Stimulated activated CD8-positive, alpha-beta memory T cell treated with anti-CD3 and anti-CD28 coated beads, Interleukin-12 subunit alpha, Interleukin-12 subunit beta, amount 100 ng/mL, for 4 hours (primary cell): ENCODE results near the gene TIGD1.

Experiments used
- DNase-seq: peaks from one replicate; pipeline ENCODE4 v3.0.0-alpha.2; 2020; ENCODE audit warnings: low read depth

The TIGD1 gene

DNA sequence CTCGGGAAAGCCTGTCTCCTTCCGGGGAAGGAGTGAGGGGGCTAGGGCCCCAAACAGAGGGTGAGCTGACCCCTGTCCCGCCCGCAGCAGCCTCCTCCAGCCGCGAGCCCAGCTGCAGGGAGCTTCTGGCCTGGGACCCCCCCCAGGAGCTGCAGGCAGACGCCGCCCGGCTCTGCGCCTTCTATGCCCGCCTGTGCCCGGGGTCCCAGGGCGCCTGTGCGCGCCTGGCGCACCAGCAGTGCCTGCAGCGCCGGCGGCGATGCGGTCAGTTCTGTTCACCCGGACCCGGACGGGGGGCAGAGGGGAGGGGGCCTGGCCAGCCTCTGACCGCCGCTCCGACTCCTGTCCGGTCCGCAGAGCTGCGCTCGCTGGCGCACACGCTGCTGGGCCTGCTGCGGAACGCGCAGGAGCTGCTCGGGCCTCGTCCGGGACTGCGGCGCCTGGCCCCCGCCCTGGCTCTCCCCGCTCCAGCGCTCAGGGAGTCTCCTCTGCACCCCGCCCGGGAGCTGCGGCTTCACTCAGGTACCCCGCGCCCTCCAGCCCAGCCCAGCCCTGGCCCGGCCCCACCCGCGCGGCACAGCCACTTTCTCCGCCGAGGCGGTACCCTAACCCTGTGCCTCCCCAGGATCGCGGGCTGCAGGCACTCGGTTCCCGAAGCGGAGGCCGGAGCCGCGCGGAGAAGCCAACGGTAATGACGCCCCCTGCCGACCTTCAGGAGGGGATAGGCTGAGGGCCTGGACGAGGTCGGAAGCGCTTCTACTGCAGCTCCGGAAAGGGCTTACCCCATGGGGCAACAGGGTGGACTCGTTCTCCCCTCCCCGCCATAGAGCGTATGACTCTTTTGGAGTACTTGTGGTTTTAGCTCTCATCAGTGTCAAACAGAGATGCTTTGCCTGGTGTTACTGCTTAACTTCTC, 26.4 kb downstream of the TIGD1 start:
- no peak for DNase-seq

DNA sequence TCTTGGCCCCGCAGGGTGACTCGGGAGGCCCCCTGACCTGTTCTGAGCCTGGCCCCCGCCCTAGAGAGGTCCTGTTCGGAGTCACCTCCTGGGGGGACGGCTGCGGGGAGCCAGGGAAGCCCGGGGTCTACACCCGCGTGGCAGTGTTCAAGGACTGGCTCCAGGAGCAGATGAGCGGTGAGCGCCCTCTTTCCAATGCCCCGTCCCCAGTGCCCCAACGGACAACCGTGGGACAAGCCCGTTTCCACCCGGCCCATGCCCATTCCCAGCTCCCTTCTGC, 27.0 kb downstream of the TIGD1 start:
- no peak for DNase-seq

GRCh38 chr2:232522623-232523401, 27.5 kb downstream of the TIGD1 start:
- no peak for DNase-seq

DNA sequence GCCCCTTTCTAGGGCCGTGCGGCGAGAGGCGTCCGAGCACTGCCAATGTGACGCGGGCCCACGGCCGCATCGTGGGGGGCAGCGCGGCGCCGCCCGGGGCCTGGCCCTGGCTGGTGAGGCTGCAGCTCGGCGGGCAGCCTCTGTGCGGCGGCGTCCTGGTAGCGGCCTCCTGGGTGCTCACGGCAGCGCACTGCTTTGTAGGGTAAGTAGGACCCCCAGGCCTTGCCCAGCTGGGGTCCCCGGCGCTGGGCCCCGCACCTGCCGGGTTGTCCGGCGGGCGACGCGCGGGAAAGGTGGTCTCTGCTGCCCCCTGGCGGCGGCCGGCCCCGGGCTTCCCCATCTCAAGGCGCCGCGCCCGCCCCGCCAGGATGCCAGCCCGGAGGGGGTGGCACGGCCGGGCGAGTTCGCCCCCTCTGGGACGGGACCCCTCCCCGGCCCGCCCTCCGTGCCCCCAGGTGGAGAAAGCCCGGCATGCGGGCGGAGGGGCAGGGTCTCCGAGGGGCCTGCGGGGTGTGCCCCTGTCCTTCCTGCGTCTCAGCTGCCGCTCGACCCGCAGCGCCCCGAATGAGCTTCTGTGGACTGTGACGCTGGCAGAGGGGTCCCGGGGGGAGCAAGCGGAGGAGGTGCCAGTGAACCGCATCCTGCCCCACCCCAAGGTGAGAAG, 28.3 kb downstream of the TIGD1 start:
- peak; percentile 45 for DNase-seq

- DNase-seq: no peak
Measured at GRCh38 chr2:232521098-232521497, 29.3 kb downstream of the TIGD1 start.

GRCh38 chr2:232520489-232520888, 29.9 kb downstream of the TIGD1 start:
- DNase-seq: no peak

DNA sequence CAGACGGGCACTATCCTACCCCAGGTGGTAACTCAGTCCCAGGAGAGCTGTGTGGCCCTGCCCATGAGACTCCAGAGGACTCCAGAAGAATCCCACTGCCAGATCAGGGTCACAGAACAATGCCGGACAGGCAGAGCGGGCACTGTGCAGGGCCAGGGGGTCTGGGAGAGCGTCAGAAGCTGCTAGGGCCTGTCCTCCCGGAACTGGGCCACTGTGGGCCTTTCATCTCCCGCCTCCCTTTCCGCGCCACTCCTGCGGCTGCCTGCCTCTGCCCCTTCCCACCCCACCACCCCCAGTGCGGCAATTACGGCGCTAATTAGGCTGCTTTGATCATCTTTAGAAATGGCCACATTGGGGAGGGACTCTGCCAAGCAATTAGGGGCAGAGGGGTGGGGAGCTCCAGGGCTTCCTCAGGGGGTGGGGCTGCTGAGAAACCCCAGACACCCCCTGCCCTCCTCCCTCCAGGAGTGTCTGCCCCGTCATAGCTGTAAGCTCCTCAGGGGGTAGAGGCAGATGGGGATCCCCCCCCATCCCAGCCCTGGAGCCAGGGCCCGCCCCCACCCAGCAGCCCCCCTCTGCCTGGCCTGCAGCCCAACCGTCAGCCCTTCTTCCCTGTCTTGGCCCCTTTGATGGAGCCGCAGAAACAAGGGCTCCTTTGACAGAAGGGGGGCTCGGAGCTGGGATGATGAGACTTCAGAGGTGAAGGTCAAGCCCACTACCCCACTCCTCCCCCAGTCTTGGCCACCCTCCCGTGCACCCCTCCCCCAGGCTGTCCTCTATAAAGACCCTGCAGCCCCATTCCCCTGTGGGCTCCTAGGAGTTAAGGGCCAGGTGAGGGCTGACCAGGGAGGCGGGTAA, 30.5 kb downstream of the TIGD1 start, which contains the start of gene PRSS56:
PRSS56 (plus strand) TSS at position 808 of the 858 bp plus-strand sequence. CDS start 211 bp downstream, outside the sequence.
- DNase-seq: no peak

DNA sequence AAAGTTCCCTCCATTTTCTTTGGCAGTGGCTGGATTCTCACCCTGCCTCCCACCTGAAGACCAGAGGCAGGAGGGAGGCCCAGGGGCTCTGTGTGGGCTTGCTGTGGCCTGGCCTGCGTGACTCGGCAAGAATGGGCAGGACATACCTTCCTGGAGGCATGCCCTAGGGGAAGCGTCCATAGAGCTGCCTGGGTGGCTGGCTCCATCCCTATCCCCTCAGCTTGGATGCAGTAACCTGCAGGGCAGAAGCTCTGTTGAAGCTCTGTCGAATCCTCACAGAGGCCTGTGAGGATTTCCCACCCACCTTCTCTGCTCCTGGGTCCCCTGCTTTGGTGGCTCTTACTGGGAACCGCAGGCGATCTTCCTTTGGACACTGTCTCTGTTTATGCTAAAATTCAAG, 31.5 kb downstream of the TIGD1 start:
- DNase-seq: no peak

DNA sequence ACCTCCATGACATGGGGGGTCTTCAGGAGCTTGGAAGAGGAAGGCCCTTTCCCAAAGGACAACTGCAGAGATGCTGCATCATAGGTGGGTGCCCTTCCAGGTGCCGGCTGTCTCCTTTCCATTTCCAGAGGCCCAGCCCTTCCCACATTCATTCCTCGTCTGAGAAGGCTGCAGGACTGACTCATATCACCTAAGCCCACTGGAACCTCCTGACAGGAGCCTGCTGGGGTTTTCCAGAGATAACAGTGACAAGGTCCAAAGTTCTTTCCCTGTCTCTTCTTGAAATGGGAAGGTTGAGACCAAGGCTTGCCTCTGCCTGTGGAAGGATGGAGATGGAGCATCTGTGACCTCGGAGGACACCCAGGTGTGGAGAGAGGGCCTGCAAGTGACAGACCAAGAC, 33.8 kb downstream of the TIGD1 start:
- DNase-seq: no peak

GRCh38 chr2:232515639-232516038, 34.7 kb downstream of the TIGD1 start:
- no peak for DNase-seq

DNA sequence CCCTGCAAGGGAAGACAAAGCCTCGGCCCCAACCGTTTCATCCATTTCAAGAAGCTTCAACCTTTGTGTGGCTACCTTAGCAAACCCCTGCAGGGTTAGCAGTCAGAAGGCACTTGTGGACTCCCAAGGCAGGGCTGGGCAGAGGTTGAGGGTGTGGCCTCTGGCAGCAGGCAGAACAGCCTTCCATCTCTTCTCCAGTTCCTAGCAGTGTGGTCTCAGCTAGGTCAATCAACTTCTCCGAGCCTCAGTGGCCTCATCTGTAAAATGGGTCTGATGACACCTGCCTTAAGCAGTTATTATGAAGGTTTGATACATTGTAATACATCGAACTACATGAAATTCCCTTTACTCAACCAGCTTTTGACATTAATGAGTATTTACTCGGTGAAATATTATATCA, 37.0 kb downstream of the TIGD1 start:
- DNase-seq: no peak

DNA sequence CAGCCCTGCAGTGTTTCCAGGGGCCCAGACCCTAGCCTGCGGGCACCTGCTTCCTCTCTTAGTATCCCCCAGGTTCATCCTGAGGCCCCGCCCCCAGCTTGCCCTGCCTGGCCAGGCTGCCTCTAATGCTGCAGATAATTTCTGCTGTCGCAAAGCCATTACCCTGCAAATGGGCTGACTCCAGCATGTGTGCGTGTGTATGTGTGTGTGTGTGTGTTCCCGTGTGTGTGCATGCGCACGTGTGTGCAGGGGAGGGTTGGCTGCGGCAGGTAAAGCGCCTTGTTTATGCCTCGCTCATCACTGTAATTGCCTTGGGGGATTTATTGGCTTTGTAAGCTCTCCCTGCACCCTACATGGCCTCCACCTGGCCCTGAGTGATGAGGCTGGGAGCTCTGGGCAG, 37.8 kb downstream of the TIGD1 start:
- DNase-seq: no peak

DNA sequence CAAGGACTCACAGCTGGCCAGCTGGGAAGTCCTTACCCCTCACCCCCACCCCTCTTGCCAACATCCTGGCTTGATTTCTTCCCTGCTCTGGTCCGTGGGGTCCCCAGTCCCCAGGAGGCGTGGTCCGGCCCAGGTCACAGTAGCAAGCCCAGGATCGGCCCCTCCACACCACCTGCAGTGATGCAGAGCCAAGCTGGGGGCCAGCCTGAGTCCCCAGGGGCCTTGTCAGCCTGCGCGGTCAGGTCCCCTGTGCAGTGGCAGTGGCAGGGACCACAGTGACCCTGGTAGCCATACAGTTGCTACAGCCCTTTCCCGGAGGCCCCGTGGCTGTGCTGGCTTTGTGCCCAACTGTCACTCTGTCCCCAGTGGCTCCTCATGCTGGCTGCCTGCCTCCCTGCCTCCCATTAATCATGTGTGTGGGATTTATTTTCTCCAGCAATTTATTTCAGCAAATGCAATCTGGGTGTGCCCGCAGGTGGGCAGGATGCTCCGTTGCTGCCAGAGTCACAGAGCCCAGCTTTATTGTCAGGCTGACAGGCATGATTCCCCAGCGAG, 38.9 kb downstream of the TIGD1 start:
- no peak for DNase-seq

- DNase-seq: no peak
Measured at GRCh38 chr2:232508251-232508650, 42.1 kb downstream of the TIGD1 start.

GRCh38 chr2:232506709-232507108, 43.6 kb downstream of the TIGD1 start:
- DNase-seq: no peak

DNA sequence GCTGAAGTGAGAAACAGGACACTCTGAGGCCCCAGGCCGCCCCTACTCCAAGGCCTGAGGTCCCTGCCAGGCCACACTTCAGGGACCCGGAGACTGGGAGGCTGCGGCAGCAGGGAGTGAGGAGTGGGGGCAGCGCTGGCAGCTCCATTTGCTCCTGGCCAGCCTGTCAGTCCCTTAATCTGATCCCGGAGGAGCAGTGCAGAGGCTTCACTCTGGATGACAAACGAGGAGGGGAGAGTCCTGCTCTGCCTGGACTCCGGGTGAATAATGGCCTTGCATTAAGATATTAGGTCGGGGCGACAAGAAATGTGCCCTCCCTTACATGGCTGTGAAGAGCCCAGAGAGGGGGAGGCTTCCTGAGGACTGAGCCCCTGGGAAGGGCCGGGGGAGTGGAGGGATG, 44.5 kb downstream of the TIGD1 start:
- DNase-seq: no peak

DNA sequence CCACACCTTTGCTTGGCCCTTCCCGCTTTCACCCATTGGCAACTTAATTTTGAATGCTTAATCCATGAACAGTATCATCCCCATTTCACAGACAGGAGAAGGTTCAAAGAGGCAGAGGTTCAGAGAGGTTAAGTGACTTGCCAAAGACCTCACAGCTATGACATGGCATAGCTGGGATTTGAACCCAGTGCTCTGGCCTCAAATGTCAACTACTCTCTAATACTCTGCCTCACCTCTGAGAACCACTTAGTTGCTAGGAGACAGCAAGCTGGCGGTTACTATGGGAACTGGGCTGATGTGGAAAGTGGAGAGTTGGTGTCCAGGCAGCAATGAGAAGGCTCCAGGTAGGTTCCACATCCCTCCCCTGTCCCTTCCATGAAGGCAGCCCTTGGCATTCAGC, 45.9 kb downstream of the TIGD1 start:
- DNase-seq: no peak

DNA sequence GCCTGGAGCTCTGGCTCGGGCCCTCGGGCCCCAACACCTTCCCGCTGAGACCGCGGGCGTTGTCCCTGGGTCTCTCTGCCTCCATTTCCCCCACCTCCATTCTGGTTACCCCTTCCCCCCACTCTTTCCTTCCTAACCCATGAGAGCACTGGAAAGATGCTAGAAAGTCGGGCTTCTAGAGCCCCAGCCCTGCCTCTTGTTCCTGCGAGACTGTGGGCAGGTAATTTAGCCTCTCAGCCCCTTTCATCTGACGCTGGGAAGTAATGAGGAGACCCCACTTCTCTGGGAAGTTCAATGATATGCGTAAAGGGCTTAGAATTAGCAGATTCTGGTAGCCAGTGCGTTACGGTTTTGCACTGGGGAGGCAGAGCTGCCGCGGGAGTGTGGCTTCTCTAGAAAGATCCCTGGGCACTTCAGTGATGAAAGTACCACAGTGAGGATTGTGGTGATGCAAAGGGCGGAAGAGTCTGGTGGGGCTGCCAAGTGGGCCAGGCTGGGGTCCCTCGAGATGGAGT, 46.5 kb downstream of the TIGD1 start:
- no peak for DNase-seq

DNA sequence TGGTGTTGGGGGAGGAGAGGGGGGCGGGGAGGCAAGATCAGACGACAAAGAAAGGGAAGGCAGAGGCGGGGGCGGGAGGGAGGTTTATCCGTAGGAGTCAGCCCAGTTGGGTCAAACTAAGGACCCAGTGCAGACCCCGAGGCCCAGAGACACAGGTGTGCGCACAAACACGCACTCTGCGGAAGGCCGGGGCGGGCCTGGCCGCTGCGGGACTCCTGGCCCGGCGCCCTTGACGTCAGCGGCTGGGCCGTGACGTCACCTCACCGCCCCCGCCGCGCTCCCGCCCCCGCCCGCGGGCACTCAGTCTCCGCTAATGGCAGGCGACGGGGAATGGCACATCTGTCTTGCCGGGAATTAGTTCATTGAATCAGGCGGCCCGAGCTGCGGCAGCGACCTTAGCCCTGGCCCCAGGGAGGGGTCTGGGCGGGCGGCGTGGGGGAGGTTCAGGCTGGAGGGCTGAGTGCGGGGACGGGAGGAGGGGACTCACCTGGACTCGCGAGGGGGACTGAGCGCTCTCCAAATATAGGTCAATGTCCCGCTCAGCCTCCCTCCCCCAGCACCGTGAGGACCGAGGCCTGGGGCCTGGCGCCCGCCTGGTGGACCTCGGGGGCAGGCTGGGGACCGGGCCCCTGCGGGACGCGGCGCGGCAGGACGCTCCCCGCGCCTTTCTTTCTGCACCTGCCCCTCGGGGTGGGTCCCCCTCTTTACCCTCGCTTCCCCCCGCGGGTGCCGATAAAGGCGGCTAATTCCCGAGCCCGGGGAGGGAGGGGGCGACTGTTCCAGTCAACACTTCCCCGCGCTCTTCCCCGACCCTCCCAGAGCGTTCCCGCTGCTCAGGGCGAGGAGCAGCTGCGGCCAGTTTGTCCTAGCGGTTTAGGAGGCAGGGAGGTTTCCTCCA, 47.2 kb downstream of the TIGD1 start:
- peak; percentile 42 for DNase-seq

DNA sequence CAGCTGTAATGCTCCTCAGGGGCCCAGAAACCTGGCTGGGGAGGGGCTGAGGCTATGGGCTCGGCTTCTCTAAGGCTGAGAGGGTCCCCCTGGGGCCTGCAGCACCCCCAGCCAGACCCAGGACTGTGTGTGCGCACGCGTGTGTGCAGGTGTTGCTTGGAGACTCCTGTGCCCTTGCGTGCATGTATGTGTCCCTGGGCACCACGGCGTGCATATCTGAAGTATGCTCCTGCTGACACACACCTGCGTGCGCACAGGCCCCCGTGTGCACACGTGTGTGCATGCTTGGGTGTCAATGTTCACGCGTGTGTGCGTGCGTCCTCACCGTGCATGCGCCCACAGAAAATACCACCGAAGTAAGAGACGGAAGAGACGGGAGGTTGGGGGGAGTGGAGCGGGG, 47.8 kb downstream of the TIGD1 start:
- DNase-seq: no peak
